ENCODE measurements around the gene SMCO1.
"Not testable (repeated sequence)": the region's sequence is repeated elsewhere in the genome, so short reads cannot be mapped to it uniquely, and the experiment has no call there.

Gene SMCO1

DNA sequence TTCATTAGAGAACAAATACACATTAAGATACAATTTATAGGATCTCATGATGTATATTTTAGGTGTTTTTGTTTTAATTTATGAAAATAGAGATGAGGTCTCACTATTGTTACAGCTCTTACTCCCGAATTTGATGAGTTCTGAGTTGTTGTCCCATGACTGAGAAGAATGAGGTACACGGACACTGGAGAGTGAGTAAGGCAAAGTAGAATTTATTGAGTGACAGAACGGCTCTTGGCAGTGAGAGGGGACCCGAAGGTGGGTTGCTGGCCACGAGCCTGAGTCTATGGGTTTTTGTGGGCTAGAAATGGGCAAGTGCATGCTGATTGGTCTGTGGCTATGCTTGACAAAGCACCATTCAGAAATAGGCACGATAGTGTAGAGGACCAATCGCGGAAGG lies 8.5 kb downstream of the SMCO1 start:
- DNase-seq (ENCODE audit: extremely low read depth, low read depth) = no peak
- no peak for TF ChIP-seq CTCF (IDR thresholded peaks at IDR 0.05; ENCODE audit: low read depth, low read length)

- no peak for DNase-seq (ENCODE audit: extremely low read depth, low read depth)
- no peak for TF ChIP-seq CTCF (IDR thresholded peaks at IDR 0.05; ENCODE audit: low read depth, low read length)
Measured at GRCh38 chr3:196504556-196504955, 10.6 kb downstream of the SMCO1 start.

GRCh38 chr3:196504077-196504398 lies 11.1 kb downstream of the SMCO1 start:
- DNase-seq (ENCODE audit: extremely low read depth, low read depth) = not testable (repeated sequence)

DNA sequence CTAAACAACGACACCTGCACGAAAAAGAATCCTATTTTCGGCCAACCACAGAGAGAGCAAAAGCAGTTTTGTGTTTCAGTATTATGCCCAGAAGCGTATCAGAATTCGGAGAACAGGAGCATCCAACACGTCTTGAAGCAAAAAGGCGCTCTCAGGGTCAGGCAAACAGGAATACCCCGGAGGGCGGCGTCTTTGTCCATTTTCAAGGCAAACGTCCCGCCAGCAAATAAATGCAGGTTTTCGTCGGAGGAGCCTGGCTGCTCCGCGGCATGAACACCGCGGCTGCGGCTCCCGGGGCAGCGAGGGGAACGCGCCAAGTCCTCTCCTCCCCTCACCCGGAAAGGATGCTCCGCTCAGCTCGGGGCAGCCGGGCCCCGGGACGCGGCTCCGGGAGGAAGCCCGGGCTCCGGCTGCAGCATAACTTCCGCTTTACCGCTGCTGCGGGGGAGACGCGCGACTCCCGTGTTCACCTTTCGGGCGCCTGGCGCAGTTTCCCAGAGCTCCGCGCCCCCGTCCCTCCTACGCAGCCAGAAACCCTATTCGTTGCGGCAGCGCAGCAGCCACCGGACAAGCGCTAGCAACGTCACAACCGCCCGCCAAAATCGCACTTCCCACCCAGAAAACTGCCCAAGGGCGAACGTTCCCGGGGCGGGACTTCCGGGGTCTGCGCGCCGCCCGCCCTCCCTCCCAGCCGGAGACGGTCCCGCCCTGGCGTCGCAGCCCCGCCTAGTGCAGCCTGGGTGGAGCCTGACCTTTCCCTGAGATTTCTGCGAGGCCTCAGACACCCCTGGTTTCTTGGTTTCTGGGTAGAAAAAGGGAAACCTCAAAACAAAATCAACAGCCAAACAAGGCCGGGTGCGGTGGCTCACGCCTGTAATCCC lies 11.7 kb downstream of the SMCO1 start, which contains the start of gene RNF168:
RNF168 (minus strand) TSS at position 573 of the 881 bp plus-strand sequence. CDS start 595 bp downstream, outside the sequence.
- no peak for TF ChIP-seq CTCF (IDR thresholded peaks at IDR 0.05; ENCODE audit: low read depth, low read length)
- DNase-seq (ENCODE audit: extremely low read depth, low read depth) = peak; percentile 79

DNA sequence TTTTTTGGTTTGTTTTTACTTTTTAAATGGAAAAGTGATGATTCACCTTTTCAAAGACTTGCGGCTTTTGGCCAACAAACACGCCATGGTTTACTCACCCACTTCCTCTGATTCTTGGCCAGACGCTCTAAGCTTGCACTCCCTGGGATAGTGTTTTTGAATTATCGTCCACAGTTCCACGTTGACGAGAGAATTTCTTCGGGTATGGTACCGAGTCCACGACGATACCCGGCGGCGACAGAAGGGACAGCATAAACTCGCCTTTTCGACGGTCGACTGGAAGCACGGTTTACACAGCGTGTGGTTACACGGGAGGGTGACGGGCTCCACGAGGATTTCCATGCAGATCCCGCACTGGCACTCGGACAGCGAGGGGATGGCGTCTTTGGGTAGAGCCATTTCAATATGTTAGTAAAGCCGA lies 12.4 kb downstream of the SMCO1 start:
- TF ChIP-seq CTCF (IDR thresholded peaks at IDR 0.05; ENCODE audit: low read depth, low read length) = no peak
- peak; percentile 44 for DNase-seq (ENCODE audit: extremely low read depth, low read depth)

DNA sequence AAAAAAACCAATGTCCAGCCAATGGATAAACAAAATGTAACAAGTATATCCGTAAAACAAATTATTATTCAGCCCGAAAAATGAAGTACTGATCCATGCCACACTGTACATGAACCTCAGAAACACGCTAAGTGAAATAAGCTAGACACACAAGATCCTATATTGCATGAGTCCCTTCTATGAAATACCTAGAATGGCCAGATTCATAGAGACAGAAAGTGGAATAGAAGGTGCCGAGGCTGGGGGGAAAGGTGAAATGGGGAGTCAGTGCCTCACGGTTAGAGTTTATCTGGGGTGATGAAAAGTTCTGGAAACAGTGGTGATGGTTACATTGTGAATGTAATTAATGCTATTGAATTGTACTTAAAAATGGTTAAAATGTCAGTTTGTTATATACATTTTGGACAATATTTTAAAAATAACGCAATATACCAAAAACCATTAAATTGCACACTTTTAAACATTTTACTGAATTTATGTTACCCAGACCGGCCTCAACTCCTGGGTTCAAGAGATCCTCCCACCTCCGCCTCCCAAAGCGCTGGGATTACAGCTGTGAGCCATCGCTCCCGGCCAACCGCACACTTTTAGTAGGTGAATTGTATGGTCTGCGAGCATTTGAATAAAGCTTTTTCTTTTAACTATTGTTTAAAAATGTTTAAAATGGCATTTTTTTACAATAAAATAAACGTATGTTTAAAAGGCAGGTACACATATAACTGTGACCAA lies 13.7 kb downstream of the SMCO1 start:
- TF ChIP-seq CTCF (IDR thresholded peaks at IDR 0.05; ENCODE audit: low read depth, low read length) = no peak
- DNase-seq (ENCODE audit: extremely low read depth, low read depth) = no peak

DNA sequence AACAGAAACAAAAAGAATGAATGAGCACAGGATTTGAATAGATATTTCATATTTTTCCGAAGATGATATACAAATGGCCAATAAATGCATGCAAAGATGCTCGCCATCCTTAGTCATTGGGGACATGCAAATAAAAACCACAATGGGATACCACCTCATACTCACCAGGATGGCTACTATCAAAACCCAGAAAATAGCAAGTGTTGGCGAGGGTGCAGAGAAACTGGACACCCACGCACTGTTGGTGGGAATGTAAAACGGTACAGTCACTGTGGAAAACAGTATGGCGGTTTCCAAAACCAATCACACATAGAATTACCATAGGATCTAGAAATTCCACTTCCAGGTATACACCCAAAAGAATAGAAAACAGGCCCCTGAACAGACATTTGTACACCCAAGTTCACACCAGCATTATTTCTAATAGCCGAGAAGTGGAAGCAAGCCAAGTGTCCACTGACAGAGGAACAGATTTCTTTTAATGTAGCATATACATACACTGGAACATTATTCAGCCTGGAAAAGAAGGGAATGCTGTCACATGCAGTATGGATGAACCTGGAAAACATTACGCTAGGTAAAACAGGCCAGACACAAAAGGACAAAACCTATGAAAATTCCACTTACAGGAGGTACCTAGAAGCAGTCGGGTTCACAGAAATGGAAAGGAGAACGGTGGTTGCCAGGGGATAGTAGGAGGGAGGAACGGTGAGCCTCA lies 15.2 kb downstream of the SMCO1 start:
- no peak for DNase-seq (ENCODE audit: extremely low read depth, low read depth)
- TF ChIP-seq CTCF (IDR thresholded peaks at IDR 0.05; ENCODE audit: low read depth, low read length) = no peak
